Panc1 (cell line): ENCODE results near the gene METTL4. TPM values are rescaled to one million over a fixed set of nuclear protein-coding genes. Genes with fewer than 3 reads are reported as not detected.

Experiments used
- ATAC-seq: fragments of 200-7000 bp; cut with Tn5 transposase; 2 replicates; pipeline ENCODE4 v1.9.1; 2020; ENCODE audit warnings: mild to moderate bottlenecking, moderate library complexity
- BruUV-seq: library from RNA; stranded (reverse); fragments of 400-500 nt; replicated peaks from 2 replicates; lab custom pipeline; 2021; lab: Mats Ljungman, UMichigan
- CTCF ChIA-PET: fragments of 300-600 bp; sonication (Branson Sonifier 250); formaldehyde crosslinking; loops from one replicate; lab custom pipeline; 2022; ENCODE audit warnings: antibody characterized with exemption; lab: Charles Lee
- POLR2A ChIA-PET: fragments of 300-600 bp; sonication (Branson Sonifier 250); formaldehyde crosslinking; loops from one replicate; lab custom pipeline; 2022; ENCODE audit warnings: antibody characterized with exemption; lab: Charles Lee
- DNase-seq: peaks from one replicate; pipeline ENCODE4 v3.0.0-alpha.2; 2010; ENCODE audit warnings: low read depth, low spot score
- H3K27ac ChIP-seq: 2 replicates; pipeline ENCODE4 v1.5.1; 2011; ENCODE audit warnings: mild to moderate bottlenecking, low read length, inconsistent platforms
- H3K27me3 ChIP-seq: fragments of 200-500 bp; sonication (Bioruptor generic); 2 replicates; pipeline ENCODE4 v1.6.0; 2014; ENCODE audit warnings: low read length, inconsistent platforms; ENCODE audit not compliant: control insufficient read depth, insufficient read depth
- H3K36me3 ChIP-seq: fragments of 200-500 bp; sonication (Bioruptor generic); 2 replicates; pipeline ENCODE4 v1.5.1; 2014; ENCODE audit warnings: inconsistent platforms, mild to moderate bottlenecking, low read length, moderate library complexity; ENCODE audit not compliant: control insufficient read depth, insufficient read depth
- H3K4me1 ChIP-seq: 2 replicates; pipeline ENCODE4 v1.5.1; 2011; ENCODE audit warnings: inconsistent platforms, mild to moderate bottlenecking, low read length, moderate library complexity; ENCODE audit not compliant: control insufficient read depth, insufficient read depth
- H3K4me3 ChIP-seq, 2 experiments: 2 replicates each; pipeline ENCODE4 v1.5.1; 2011 to 2012; ENCODE audit warnings: low read depth in 2 of 2, low read length in 2 of 2, mild to moderate bottlenecking in 2 of 2, inconsistent platforms in 1 of 2, moderate library complexity in 1 of 2
- H3K9me3 ChIP-seq: fragments of 200-500 bp; sonication (Bioruptor generic); 2 replicates; pipeline ENCODE4 v1.5.1; 2014; ENCODE audit warnings: low read depth, mild to moderate bottlenecking, inconsistent platforms, low read length, moderate library complexity; ENCODE audit not compliant: control insufficient read depth, insufficient read depth
- POLR2AphosphoS5 ChIP-seq: IDR thresholded peaks from 2 replicates; pipeline ENCODE4 v1.6.1; 2012; ENCODE audit warnings: mild to moderate bottlenecking, low read depth, low read length, moderate library complexity
- SIN3A ChIP-seq: IDR thresholded peaks from 2 replicates; pipeline ENCODE4 v1.6.1; 2012; ENCODE audit warnings: low read depth, mild to moderate bottlenecking, low read length, moderate library complexity, borderline replicate concordance; ENCODE audit not compliant: insufficient read depth
- TCF7L2 ChIP-seq: IDR thresholded peaks from 2 replicates; pipeline ENCODE4 v1.6.1; 2011; ENCODE audit warnings: mild to moderate bottlenecking, low read depth, low read length, inconsistent platforms
- in situ Hi-C: cut with HindIII; loops from 2 replicates; pipeline ENCODE4 v1.10.0; 2016; ENCODE audit warnings: low sequenced_read_pairs, low pct_unique_long_range_greater_than_20kb
- intact Hi-C: fragments of 100-400 bp; cut with micrococcal nuclease; formaldehyde crosslinking; loops from one replicate; pipeline ENCODE4 v1.10.0; 2022; ENCODE audit not compliant: unreplicated experiment
- total RNA-seq: library from RNA; stranded (reverse); gene quantifications from one replicate; pipeline ENCODE4 v1.2.1, GENCODE V29; 2021; ENCODE audit not compliant: unreplicated experiment
- TF ChIP-seq, protein P1 (sequence below), 2 experiments: IDR thresholded peaks; 2 replicates each; pipeline ENCODE4 v1.6.1; 2011 to 2012; ENCODE audit warnings: low read depth in 2 of 2, control low read depth in 1 of 2, low read length in 1 of 2, mild to moderate bottlenecking in 1 of 2, moderate library complexity in 1 of 2; ENCODE audit not compliant: insufficient read depth in 1 of 2
- TF ChIP-seq, protein P2 (sequence below): fragments of 450-650 bp; IDR thresholded peaks from 2 replicates; pipeline ENCODE4 v1.5.1; 2017; ENCODE audit warnings: mild to moderate bottlenecking

Gene METTL4
- total RNA-seq, 1 experiment from 2014 or later = 9.6 TPM

- Histone ChIP-seq H3K4me1 (no peaks in the 10 kb centered on the region), H3K27ac (no peak overlapping the region), H3K9me3 (no peaks in the 10 kb centered on the region), H3K27me3 (no peaks in the 10 kb centered on the region), H3K4me3 (no peak overlapping the region), H3K36me3 (no peaks in the 10 kb centered on the region)
- DNase-seq (no peak), ATAC-seq (no peak)
- BruUV-seq = no TSS peak
- TF ChIP-seq POLR2AphosphoS5 (no peak), SIN3A (no peak), TCF7L2 (no peak)
- TF ChIP-seq, protein P1, sequence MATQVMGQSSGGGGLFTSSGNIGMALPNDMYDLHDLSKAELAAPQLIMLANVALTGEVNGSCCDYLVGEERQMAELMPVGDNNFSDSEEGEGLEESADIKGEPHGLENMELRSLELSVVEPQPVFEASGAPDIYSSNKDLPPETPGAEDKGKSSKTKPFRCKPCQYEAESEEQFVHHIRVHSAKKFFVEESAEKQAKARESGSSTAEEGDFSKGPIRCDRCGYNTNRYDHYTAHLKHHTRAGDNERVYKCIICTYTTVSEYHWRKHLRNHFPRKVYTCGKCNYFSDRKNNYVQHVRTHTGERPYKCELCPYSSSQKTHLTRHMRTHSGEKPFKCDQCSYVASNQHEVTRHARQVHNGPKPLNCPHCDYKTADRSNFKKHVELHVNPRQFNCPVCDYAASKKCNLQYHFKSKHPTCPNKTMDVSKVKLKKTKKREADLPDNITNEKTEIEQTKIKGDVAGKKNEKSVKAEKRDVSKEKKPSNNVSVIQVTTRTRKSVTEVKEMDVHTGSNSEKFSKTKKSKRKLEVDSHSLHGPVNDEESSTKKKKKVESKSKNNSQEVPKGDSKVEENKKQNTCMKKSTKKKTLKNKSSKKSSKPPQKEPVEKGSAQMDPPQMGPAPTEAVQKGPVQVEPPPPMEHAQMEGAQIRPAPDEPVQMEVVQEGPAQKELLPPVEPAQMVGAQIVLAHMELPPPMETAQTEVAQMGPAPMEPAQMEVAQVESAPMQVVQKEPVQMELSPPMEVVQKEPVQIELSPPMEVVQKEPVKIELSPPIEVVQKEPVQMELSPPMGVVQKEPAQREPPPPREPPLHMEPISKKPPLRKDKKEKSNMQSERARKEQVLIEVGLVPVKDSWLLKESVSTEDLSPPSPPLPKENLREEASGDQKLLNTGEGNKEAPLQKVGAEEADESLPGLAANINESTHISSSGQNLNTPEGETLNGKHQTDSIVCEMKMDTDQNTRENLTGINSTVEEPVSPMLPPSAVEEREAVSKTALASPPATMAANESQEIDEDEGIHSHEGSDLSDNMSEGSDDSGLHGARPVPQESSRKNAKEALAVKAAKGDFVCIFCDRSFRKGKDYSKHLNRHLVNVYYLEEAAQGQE (IDR thresholded peaks at IDR 0.05; ENCODE audit: insufficient read depth in 1 of 2, low read depth in 2 of 2, low read length in 1 of 2) = no peak
- TF ChIP-seq, protein P2, sequence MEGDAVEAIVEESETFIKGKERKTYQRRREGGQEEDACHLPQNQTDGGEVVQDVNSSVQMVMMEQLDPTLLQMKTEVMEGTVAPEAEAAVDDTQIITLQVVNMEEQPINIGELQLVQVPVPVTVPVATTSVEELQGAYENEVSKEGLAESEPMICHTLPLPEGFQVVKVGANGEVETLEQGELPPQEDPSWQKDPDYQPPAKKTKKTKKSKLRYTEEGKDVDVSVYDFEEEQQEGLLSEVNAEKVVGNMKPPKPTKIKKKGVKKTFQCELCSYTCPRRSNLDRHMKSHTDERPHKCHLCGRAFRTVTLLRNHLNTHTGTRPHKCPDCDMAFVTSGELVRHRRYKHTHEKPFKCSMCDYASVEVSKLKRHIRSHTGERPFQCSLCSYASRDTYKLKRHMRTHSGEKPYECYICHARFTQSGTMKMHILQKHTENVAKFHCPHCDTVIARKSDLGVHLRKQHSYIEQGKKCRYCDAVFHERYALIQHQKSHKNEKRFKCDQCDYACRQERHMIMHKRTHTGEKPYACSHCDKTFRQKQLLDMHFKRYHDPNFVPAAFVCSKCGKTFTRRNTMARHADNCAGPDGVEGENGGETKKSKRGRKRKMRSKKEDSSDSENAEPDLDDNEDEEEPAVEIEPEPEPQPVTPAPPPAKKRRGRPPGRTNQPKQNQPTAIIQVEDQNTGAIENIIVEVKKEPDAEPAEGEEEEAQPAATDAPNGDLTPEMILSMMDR = no peak
- ChIA-PET POLR2A (no interaction called here), CTCF (no interaction called here)
- in situ Hi-C loops = no loop called here
- intact Hi-C loops = no loop called here
Observed at GRCh38 chr18:2555895-2556294, 15.4 kb downstream of the METTL4 start.

- intact Hi-C loops = no loop called here
- in situ Hi-C loops = no loop called here
- BruUV-seq = no TSS peak
- Histone ChIP-seq H3K27ac (no peak overlapping the region), H3K36me3 (no peaks in the 10 kb centered on the region), H3K4me1 (no peaks in the 10 kb centered on the region), H3K4me3 (no peak overlapping the region), H3K27me3 (no peaks in the 10 kb centered on the region), H3K9me3 (no peaks in the 10 kb centered on the region)
- ATAC-seq (no peak), DNase-seq (no peak)
- CTCF ChIA-PET = no interaction called here
- POLR2A ChIA-PET = no interaction called here
- TF ChIP-seq TCF7L2 (no peak), SIN3A (no peak), POLR2AphosphoS5 (no peak)
- TF ChIP-seq, protein P1 (IDR thresholded peaks at IDR 0.05; ENCODE audit: insufficient read depth in 1 of 2, low read depth in 2 of 2, low read length in 1 of 2) = no peak
- TF ChIP-seq, protein P2 = no peak
Observed at GRCh38 chr18:2554696-2555095, 16.6 kb downstream of the METTL4 start.
